GM12873 (cell line): ENCODE data around the gene MGAT3.

Source experiments
- CTCF ChIP-seq: IDR thresholded peaks from 2 replicates; pipeline ENCODE4 v1.5.1; 2012; ENCODE audit warnings: low read depth, mild to moderate bottlenecking, moderate library complexity, low read length, control low read depth; ENCODE audit not compliant: insufficient read depth; ENCODE audit errors: missing control alignments

Gene MGAT3

GRCh38 chr22:39416319-39416718 lies 40.5 kb upstream of the MGAT3 start:
- TF ChIP-seq CTCF, result no peak

GRCh38 chr22:39417641-39418040 lies 39.2 kb upstream of the MGAT3 start:
- no peak for TF ChIP-seq CTCF

GRCh38 chr22:39418696-39419095 lies 38.1 kb upstream of the MGAT3 start:
- no peak for TF ChIP-seq CTCF

- TF ChIP-seq CTCF, result no peak
Measured at GRCh38 chr22:39419096-39419495, 37.7 kb upstream of the MGAT3 start.

GRCh38 chr22:39419911-39420310 lies 36.9 kb upstream of the MGAT3 start:
- TF ChIP-seq CTCF, result no peak

- TF ChIP-seq CTCF, result no peak
Measured at GRCh38 chr22:39421691-39422090, 35.1 kb upstream of the MGAT3 start.

GRCh38 chr22:39422101-39422500 lies 34.7 kb upstream of the MGAT3 start:
- TF ChIP-seq CTCF, result no peak
